CD4-positive, alpha-beta T cell treated with Interleukin-12 subunit alpha and Interleukin-12 subunit beta, for 1 hour (primary cell): ENCODE results near the gene RAB14.
A peak's percentile ranks its signal among the peaks of the same experiment; 100 is the strongest.
"Not testable (repeated sequence)": the region's sequence is repeated elsewhere in the genome, so short reads cannot be mapped to it uniquely, and the experiment has no call there.

Experiments used
- DNase-seq: peaks from one replicate; pipeline ENCODE4 v3.0.0-alpha.2; 2020

RAB14 gene

DNA sequence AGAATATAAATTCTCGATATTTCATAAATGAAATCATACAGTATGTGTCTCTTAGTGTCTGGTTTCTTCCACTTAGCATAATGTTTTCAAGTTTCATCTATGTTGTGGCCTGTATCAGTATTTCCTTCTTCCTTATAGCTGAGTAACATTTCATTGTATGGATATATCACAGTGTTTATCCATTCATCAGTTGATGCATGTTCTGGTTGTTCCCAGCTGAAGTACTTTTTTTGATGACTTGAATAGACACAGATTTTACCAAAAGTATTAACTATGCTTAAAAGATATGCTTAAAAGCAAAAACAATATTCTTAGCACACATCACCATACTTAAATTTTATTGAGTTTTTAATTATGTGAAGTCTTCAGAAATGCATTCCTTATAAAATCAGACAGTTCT, 12.7 kb downstream of the RAB14 start:
- DNase-seq = no peak

DNA sequence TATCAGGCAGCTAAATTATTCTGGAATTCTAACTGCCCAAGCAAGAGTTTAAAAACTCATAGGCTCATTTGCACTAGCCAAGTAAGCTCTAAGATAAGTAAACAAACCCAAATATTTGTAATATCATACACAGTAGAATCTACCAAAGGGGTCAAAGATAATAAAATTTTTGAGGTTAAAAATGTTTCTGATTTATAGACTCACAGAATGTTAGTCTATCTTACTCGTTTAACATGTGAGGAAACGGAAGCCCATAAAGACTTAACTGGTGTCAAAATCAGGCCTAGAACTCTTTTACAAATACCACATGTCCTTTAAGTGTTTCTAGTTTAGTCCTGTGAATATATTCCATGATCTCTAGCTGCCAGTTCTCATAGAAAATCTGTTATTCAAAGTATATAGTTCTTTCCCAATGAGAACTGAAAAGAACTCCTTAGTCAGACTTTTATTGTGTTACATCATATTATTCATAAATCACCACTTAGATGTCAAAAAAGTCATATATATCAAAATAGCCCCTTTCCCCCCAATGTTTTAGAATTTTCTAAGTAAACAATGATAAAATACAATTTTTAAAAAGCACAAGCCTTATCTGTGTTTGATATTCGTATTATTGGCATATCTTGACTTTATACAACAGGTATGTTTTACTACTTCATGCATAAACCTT, 13.9 kb downstream of the RAB14 start:
- no peak for DNase-seq

DNA sequence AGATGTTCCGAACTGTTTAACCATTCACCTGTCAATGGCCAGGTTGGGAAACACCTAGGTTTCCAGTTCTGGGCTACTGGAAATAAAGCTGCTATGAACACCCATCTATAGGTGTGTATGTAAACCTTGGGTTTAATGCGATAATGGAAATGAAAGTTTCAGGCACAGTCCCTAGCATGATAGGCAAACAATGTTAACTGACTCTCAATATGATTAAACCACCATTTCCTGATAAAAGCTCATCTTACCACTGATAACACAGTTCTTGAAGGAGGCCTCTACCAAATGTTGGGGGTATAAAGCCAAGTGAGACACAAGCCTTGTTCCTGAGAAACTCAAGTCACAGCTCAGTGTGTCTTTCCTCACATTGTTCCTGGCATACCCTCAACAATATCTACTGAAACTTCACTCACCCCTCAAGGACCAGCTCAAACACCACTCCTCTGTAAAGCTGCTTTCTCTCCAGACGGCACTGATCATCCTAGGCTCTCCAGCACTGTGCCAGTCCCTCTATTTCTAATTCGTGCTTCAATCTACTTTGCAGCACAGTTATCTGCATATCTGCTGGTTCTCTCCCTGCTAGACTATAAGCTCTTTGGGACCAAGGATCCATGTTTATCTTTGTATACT, 15.8 kb downstream of the RAB14 start:
- no peak for DNase-seq

DNA sequence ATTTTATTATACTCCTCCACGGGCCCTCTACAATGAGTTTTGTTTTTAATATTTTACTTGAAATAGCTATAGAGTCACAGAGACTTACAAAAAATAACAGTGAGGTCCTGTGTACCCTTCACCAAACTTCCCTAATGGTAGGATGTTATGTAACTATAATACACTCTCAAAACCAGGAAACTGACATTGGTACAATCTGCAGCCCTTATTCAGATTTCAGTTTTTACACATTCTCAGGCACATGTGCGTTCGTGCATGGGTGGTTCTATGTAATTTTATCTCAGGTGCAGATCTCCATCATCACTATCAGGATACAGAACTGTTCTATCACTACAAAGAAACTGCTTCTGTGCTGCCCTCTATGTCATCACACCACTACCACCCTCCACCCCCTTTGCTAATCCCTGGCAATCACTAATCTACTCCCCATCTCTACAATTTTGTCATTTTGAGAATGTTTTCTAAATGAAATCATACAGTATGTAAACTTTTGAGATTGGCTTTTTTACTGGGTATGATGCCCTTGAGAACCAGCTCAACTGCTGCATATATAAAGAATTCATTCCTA, 16.4 kb downstream of the RAB14 start:
- no peak for DNase-seq

DNA sequence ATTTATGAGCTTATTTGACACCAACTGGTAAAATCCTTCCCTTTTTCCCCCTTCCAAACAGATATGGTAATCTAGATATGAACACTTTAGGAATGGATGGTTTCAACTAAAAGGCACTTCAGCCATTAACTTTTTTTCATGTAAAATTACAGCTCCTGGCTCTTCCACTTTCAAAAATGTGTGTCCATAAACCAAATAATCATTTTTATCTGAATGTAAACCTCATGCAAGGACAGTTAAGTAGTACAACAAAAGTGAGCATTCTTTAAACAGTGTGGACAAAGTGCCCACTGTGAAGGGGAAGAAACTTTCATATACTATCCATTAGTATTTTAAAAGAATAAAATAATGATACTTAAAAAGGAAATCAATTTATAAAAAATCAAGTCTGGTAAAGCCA, 17.2 kb downstream of the RAB14 start:
- no peak for DNase-seq

DNA sequence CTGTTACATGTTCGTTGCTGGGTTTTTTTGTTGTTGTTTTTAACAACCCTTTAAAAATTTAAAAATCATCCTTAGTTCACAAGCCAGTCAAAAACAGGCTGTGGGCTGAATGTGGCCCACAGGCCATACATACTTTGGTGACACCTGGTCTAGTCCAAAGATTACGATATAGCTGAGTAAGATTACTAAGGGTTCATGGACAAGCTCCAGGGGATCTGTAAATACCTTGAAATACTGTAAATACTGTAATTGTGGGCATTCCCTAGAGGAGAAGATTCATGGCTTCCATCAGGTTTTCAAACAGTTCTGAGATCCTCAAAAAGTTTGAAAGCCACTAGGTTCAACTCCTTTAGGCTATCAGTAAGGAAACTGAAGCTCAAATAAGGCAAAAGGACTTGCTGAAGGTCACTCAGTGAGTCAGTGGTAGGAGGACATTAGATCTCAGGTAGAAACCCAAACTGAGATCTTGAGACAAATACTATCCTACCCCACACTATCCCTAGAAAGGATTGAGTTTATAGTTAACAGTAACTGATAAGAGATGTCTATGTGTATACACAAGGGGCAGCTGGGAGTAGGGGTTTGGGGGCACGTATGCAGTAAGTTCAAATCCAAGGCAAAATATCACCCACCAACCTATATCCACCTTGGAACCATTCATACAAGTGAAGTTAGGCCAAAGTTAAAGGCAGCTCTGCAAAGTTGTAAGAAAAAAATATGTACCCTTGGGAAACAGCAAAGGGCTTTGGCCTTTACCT, 17.8 kb downstream of the RAB14 start:
- DNase-seq = no peak

DNA sequence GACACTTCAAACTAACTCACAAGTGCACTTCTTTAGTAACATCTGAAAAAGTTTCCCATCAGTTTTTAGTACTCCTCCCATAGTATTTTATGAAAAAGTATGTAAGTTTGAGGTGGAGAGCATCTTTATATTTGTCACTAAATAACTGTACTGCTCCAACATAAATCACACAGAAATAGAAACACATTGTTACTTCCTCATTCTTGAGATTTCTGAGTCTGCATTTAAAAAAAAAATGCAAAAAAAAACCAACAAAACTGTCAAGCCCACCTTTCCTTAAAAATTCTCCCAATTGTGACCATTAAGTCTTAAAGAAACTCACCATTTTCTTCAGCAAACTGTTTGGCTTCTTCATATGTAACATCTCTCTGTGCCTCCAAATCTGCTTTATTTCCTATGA, 18.7 kb downstream of the RAB14 start:
- DNase-seq = no peak

DNA sequence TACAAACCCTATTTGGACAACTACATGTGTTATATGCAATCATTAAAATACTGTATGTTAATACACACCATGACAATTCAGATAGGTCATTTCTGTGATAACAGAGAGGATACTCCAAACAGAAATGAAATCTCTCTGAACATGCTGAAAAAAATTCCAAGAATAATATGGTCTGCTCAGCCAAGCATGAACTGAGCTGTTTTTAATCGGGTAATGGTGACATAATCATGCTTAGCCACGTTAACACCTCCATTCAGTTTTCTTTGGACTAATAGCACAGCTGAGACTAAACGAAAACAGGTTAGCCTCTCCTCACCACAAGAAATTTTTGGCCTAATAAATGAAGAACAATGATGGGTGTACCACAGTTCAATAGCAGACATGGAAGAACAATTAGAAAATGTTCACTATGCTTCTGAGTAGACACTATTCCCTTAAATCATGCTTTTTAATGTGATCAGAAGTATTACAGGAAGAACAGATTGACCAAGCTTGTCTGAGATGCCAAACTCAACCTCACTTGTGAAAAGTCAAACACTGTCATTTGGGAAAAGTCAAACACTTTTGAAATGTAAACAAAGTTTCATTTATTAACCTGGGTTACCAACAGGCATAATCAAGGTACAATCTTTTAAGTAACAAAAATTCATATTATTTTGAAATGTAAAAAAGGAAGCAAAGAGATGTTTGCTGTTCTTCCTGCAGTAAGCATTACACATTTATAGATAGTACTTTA, 19.4 kb downstream of the RAB14 start:
- no peak for DNase-seq

DNA sequence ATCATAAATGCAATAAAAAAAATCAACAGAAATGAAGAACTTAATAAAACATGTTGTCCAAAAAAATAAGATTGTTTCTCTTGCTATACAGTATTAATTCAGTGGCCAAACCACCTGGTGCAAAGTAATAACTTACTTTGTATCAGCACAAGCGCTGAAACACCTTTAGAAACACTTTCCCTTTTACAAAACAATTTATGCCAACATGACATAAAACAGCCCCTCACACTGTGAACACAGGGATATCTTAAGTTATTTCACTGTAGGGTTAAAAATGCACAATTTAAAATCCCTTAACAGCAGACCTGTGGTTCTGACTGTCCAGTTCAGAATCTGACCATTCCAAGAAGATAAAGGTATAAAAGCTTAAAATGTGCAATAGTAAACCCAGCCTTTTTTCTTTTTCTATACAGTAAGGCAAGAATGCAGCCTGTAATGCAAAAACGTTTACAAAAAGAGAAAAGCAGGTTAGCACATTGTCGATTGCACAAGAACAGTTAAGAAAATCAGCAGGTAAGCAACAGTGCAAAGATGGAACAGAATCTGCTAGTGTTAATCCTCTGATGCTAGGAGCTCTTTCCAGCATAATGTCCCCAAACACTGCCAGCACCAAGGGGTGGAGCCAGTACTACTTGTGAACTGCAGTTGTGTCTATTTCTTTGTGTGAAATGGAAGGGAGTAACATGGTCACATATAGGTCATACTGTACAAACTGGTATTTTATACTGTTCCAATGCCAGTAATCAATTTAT, 21.6 kb downstream of the RAB14 start:
- DNase-seq = no peak

DNA sequence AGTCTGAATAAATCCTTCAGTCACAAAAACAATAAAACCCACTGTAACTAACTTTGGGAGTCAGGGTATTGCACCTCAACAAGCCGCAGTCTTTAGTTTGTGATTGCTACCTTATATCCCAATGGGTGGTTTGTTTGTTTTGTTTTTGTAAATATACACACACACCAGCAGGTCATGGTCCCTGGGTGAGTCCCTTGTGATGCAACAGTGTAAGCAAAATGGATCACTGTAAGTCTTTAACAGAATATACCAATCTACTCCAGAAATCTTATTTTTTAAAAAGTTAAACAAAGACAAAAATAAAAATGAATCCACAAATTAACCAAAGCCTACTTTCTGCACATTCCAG, 22.3 kb downstream of the RAB14 start:
- not testable (repeated sequence) for DNase-seq

DNA sequence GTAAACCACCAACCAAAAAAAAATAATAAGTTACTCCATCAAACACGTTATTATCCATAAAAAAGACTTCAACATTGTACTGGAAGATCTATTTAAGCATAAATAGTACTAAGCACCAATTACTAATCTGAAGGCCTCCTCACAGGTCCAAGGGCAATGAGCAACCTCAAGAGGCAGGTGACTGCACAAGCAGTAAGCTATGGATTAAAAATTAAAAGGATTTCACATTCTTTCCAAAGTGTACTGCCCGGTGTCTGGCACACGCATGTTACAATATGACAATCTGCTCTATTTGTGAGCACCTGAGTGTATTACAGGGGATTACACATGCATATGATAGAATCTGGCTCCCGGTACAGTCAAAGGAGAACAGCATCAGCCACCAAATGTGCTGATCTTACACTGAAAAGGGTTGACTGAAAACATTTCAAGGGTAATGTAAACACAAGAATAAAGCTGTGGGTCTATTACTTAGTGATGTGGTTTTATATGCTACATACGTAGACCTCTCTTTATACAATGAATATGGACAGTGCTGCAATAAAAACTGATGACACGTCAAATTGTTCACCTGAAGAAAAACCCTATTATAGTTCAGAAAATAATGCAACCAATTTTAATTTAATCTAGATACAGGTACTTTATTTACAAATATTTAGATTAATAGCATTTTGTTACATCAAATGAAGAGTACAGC, 22.8 kb downstream of the RAB14 start:
- no peak for DNase-seq

DNA sequence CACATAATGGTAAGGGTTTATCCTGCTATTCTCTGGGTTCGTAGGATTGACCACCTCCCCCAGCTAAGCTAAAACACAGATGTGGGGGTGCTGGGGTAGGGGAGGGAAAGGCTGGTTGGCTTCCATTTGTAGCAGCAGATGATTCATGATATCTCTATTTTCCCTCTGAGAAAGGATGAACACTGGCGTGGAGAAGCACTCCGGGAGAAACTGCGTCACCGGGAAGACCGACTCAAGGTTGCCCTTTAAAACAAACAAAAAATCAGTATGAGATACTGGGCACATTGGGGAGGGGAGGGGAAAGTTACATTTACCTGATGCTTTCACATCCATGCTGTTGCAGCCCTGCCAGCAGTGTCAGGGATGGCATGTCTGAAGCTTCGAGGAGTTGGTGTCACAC, 28.2 kb downstream of the RAB14 start:
- DNase-seq = no peak

DNA sequence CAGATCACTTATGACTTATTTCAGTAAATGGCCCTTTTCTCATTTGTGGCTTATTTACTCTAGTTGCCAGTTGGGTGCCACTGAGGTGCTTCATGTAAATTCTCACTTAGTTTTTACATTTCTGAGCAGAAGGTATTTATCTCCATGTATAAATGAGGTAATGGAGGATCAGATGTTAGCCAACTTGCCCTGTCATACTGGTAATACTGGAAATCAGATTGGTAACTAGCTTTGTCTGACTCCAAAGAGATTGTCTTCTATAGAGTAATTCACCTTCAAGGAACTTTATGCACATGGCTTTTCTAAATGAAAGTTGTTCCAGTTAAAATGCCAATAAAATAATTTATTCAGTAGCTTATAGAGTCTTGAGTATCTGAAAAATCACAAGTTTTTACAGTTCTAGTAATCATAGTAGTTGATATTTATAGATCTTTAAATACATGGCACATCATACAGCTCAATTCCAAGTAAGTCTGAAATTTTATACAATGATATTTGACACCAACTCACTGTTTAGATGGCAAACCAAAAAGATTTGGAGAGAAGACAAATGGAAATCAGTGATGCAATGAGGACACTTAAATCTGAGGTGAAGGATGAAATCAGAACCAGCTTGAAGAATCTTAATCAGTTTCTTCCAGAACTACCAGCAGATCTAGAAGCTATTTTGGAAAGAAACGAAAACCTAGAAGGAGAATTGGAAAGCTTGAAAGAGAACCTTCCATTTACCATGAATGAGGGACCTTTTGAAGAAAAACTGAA, 28.8 kb downstream of the RAB14 start:
- no peak for DNase-seq

DNA sequence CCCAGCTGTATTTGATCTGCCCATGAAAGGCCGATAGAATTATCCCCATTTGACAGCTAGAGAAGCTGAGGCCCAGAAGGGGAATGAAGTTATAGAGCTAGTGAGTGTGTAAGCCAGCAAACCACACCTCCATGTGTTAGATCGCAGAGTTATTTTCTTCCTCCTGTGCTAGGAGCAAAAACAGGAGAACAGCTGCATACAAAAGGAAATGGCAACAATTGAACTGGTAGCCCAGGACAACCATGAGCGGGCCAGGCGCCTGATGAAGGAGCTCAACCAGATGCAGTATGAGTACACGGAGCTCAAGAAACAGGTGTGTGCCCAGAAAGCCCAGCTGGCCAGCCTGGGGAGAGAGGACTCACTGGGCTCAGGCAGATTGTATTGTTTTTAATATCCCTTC, 30.4 kb downstream of the RAB14 start:
- no peak for DNase-seq

DNA sequence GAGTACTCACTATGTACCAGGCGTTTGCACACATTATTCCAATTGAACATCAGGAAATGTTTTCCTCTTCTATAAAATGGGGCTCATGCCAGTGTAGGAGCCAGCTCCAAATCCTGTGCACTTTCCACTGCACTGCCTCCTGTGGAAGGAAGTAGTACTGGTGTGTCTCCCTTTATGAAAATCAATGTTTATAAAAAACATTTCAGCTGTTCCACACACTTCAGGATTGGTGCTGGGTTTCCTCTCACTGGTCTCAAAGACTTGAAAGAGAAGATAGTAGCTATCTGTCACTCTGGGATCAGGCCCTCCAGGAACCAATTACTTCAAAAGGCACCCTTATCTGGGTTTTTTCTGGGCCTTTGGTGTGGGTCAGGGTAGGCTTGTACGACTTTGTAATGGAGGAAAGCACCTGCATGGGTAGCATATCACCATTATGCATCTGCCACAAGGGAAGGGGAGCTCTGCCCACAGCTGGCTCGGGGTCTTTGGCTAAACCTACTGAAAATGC, 32.5 kb downstream of the RAB14 start:
- peak; percentile 29 for DNase-seq

DNA sequence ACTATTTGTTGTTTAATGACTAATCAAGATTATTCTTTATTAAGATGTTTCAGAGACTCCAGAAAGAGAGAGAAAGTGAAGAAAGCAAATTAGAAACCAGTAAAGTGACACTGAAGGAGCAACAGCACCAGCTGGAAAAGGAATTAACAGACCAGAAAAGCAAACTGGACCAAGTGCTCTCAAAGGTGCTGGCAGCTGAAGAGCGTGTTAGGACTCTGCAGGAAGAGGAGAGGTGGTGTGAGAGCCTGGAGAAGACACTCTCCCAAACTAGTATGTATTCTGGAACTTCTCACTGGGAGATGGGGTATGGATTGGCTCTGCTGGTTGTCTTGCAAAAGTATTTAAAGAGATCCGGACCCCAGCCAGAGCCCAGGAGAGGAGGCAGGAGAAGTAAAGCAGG, 33.6 kb downstream of the RAB14 start:
- DNase-seq = no peak

DNA sequence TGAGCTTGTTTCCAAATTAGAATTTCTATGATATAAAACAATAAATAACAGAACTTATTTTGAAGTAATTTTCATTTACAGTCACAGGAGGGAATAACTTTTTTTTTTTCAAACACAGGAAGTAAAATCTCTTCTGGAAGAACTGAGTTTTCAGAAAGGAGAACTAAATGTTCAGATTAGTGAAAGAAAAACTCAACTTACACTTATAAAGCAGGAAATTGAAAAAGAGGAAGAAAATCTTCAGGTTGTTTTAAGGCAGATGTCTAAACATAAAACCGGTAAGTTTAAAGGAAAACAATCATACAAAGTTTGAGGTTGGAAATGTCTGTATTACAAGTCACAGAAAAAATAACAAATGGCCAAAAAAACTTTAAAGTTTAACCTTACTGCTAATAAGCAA, 41.6 kb downstream of the RAB14 start:
- DNase-seq = no peak

DNA sequence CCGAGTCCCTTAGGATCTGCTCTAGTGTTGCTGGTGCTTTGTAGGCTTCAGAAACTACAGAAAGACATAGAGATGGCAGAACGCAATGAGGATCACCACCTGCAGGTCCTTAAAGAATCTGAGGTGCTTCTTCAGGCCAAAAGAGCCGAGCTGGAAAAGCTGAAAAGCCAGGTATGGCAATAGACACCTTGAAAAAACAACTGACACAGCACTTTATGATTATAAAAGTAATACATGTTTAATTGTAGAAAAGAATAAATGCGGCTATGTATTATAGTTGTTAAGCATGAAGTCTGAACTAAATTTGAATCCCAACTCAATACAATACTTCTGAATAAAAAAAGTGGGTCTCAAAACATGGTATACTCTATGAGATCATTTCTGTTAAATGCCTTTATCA, 43.7 kb downstream of the RAB14 start:
- no peak for DNase-seq

DNA sequence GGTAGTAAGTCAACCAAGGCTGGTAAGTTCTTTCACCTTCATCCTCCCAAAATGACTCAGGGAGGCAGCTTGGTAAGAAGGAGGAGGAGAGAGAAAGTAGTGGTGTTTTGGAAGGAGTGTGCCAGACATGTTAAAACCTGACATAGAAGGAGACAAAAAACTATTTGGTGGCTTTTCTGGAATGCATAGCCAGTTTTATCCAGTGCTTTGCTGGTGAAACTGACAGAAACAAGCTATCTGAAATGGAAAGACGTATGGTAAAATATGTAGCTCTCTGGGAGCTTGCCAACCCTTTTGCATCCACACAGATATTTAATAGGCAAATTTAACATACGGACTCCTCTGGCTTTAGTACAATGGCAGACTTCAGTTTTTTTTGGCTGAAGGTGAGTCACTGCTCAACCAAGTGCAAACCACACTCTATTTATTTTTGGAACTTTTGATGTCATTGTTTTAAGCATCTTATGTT, 45.4 kb downstream of the RAB14 start:
- DNase-seq = peak; percentile 20

DNA sequence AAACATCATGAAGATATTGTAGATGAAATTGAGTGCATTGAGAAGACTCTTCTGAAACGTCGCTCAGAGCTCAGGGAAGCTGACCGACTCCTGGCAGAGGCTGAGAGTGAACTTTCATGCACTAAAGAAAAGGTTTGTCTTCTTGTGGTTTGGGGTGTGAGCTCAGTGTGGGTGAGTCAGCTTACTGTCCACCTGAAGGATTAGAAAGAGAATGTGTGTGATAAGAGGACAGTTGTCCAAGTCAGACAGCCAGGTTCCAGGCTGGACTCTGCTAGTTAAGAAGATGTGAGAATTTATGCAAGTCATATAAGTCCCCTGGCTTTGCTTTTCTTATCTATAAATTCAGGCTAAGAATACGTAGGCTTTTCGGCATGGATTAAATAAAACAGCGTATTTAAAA, 46.9 kb downstream of the RAB14 start:
- DNase-seq = no peak

DNA sequence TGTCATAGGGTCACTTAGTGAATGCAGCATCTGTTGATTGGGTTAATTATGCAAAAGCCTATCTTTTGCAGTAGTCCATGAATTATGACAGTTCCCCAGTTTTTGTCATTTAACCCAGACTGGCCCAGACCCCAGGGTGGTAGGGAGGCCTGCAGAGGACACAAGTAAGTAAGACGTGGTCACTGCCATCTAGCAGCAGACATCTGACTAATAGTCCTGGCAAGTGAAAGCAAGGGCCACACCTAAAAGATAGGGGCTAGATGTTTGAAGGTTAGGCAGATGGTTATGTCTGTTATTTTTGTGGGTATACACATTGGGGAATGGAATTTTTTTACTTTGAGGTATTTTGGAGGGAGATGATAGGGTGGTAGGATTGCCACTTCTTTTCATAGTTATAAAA, 48.0 kb downstream of the RAB14 start:
- no peak for DNase-seq
